ENCODE results near the gene MICA. TPM values are rescaled to one million over a fixed set of nuclear protein-coding genes. Genes with fewer than 3 reads are reported as not detected.

Gene MICA
- total and polyA plus RNA-seq, 5 donors from 2014 or later: 6.4 to 15.9 (median 7.7) TPM

DNA sequence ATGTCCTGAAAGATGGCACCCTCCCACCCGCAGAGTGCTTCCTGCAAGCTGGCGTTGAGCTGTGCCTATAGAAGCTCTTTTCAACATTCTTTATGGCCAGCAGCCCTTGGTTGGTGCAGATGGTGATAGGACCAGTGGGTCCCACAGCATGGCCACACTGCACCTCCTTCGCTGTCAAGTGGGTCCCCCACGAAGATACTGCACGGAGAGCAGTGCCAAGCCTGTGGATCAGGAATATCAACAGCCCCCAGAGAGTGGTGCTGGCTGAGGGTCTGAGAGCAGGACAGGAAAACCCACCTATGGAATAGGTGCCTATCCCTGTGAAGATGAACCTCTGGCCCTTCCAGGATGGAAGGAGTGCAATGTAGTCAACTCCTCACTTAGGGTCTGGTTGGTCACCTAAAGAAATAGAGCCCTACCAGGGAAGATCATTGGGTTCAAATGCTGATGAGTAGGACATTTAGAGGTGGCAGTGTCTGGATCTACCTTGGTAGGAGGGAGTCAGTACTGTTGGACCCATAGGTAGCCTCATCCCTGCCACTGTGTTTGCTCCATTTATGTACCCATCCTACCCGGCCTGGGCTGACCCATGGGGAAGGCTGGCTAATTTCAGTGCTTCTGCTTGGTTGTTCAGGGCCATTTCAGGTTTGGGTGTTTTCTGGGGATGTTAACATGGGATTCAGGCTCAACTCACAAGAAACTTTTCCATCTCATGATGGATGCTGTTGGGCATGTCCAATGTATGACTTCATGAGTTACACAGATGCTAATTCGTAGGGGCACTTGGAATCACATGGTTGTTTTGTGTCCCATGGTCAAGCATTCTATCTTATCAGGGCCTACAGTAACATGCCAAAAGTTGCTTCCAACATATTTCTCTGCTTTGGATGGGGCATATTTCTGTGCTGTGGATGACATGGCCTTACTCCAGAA is 61.1 kb downstream of the MICA start:
- H3K36me3 Mint-ChIP-seq: peaks cover 24% of the 10 kb centered on the region

More for the DNA sequence above, 61.1 kb downstream of the MICA start:
- H3K4me3 Mint-ChIP-seq: peak overlapping the region; percentile 100
- Histone ChIP-seq H3K27me3 (ENCODE audit: control insufficient read depth, insufficient read depth, low read length) (no peaks in the 10 kb centered on the region), H3K9me3 (ENCODE audit: control insufficient read depth in 2 of 2, low read length in 2 of 2) (no peaks in the 10 kb centered on the region), H3K4me3 (ENCODE audit: low read depth, low read length) (peak overlapping the region; percentile 99), H3K27ac (ENCODE audit: insufficient read depth, low read length, poor library complexity, severe bottlenecking) (peak overlapping the region; percentile 94), H3K36me3 (ENCODE audit: control insufficient read depth, insufficient read depth, low read length) (peaks cover 21% of the 10 kb centered on the region), H3K4me1 (ENCODE audit: control insufficient read depth, insufficient read depth, low read length, poor library complexity, severe bottlenecking) (peaks cover 74% of the 10 kb centered on the region)
- H3K4me1 Mint-ChIP-seq: peaks cover 23 to 76% (median 54%) of the 10 kb centered on the region in 4 donors
- ATAC-seq (ENCODE audit: low read depth in 2 of 2): no peak
- peak overlapping the region; percentile 98 to 100 (median 99) for H3K27ac Mint-ChIP-seq
- H3K9me3 Mint-ChIP-seq: peaks cover 0 to 1% (median 0%) of the 10 kb centered on the region in 7 donors
- no peaks in the 10 kb centered on the region for H3K27me3 Mint-ChIP-seq
- no peak for DNase-seq

Other genes starting within 250 kb of the MICA start
- gene CCHCR1, start 245.8 kb upstream of the MICA start, total RNA-seq: 27.2 TPM
- gene CCHCR1, start 245.8 kb upstream of the MICA start, polyA plus RNA-seq: 1 to 10 TPM; 3.5 to 6.9 (median 6.2) TPM
- gene TCF19, start 245.0 kb upstream of the MICA start, total RNA-seq: 10.9 TPM
- 10 to 100 TPM in 2 of 4 donors, 1 to 10 TPM in 2; 8.3 to 13.3 (median 11.2) TPM for gene TCF19, start 245.0 kb upstream of the MICA start, polyA plus RNA-seq
- not detected for gene POU5F1, start 232.9 kb upstream of the MICA start, total RNA-seq
- under 1 TPM in 1 of 4 donors, not detected in 3; 0.27 TPM for gene POU5F1, start 232.9 kb upstream of the MICA start, polyA plus RNA-seq
- 2,142 TPM for gene HLA-C, start 131.5 kb upstream of the MICA start, total RNA-seq
- 1,000 to 10,000 TPM; 1,832 to 3,568 (median 2,760) TPM for gene HLA-C, start 131.5 kb upstream of the MICA start, polyA plus RNA-seq
- 8,618 TPM for gene HLA-B, start 46.4 kb upstream of the MICA start, total RNA-seq
- 1,000 to 10,000 TPM; 4,778 to 8,292 (median 6,791) TPM for gene HLA-B, start 46.4 kb upstream of the MICA start, polyA plus RNA-seq
- 22.0 TPM for gene MICB, start 94.5 kb downstream of the MICA start, total RNA-seq
- 10 to 100 TPM in 3 of 4 donors, 1 to 10 TPM in 1; 7.8 to 13.7 (median 12.3) TPM for gene MICB, start 94.5 kb downstream of the MICA start, polyA plus RNA-seq
- gene MCCD1, start 125.4 kb downstream of the MICA start, total RNA-seq: not detected
- gene MCCD1, start 125.4 kb downstream of the MICA start, polyA plus RNA-seq: not detected
- 603 TPM for gene DDX39B, start 138.4 kb downstream of the MICA start, total RNA-seq
- 100 to 1,000 TPM; 105 to 116 (median 110) TPM for gene DDX39B, start 138.4 kb downstream of the MICA start, polyA plus RNA-seq
- 3.9 TPM for gene ATP6V1G2, start 143.0 kb downstream of the MICA start, total RNA-seq
- gene ATP6V1G2, start 143.0 kb downstream of the MICA start, polyA plus RNA-seq: 1 to 10 TPM; 1.1 to 1.8 (median 1.3) TPM
- 4.6 TPM for gene NFKBIL1, start 144.0 kb downstream of the MICA start, total RNA-seq
- 1 to 10 TPM; 4.7 to 9.4 (median 6.9) TPM for gene NFKBIL1, start 144.0 kb downstream of the MICA start, polyA plus RNA-seq
- gene LTA, start 168.7 kb downstream of the MICA start, total RNA-seq: 15.6 TPM
- 10 to 100 TPM; 12.8 to 20.0 (median 13.9) TPM for gene LTA, start 168.7 kb downstream of the MICA start, polyA plus RNA-seq
- 21.8 TPM for gene TNF, start 172.0 kb downstream of the MICA start, total RNA-seq
- 1 to 10 TPM in 3 of 4 donors, under 1 TPM in 1; 0.48 to 3.1 (median 2.2) TPM for gene TNF, start 172.0 kb downstream of the MICA start, polyA plus RNA-seq
- gene LTB, start 178.8 kb downstream of the MICA start, total RNA-seq: 493 TPM
- gene LTB, start 178.8 kb downstream of the MICA start, polyA plus RNA-seq: 1,000 to 10,000 TPM; 1,104 to 1,480 (median 1,402) TPM
- 12.9 TPM for gene LST1, start 182.7 kb downstream of the MICA start, total RNA-seq
- gene LST1, start 182.7 kb downstream of the MICA start, polyA plus RNA-seq: 10 to 100 TPM in 1 of 4 donors, 1 to 10 TPM in 3; 8.0 to 10.9 (median 8.7) TPM
- 8.6 TPM for gene NCR3, start 189.4 kb downstream of the MICA start, total RNA-seq
- 10 to 100 TPM; 30.8 to 86.6 (median 39.2) TPM for gene NCR3, start 189.4 kb downstream of the MICA start, polyA plus RNA-seq
- 9.9 TPM for gene AIF1, start 211.6 kb downstream of the MICA start, total RNA-seq
- 10 to 100 TPM in 3 of 4 donors, 1 to 10 TPM in 1; 6.5 to 38.8 (median 19.3) TPM for gene AIF1, start 211.6 kb downstream of the MICA start, polyA plus RNA-seq
- gene PRRC2A, start 217.1 kb downstream of the MICA start, total RNA-seq: 214 TPM
- 1 to 10 TPM; 2.8 to 5.0 (median 3.2) TPM for gene PRRC2A, start 217.1 kb downstream of the MICA start, polyA plus RNA-seq
- gene BAG6, start 249.1 kb downstream of the MICA start, total RNA-seq: 213 TPM
- 10 to 100 TPM; 13.5 to 19.7 (median 18.0) TPM for gene BAG6, start 249.1 kb downstream of the MICA start, polyA plus RNA-seq